ENCODE measurements around the gene ISL2. TPM values are rescaled to one million over a fixed set of nuclear protein-coding genes. Genes with fewer than 3 reads are reported as not detected.

ISL2 gene
- total RNA-seq, 1 donor from 2014 or later: 0.26 TPM

DNA sequence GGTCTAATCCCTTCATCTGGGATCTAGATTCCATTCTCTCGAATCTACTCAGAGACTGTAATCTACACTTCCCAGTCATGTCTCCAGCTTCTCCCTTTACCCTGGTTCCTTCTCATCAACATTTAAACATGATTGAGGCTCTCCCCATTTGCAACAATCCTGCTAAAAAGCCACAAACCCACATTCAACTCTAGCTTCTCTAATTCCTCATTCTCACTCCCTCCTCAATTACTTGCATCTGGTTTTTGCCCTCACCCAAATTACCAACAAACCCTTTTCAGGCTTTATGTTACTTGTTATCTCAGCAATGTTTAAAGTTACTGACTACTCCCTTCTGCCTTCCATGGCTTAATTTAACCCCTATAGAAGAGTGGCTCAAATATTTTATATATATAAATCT, 36.8 kb upstream of the ISL2 start:
- Histone ChIP-seq H3K4me3 (ENCODE audit: low read depth, low read length) (no peak overlapping the region), H3K27me3 (ENCODE audit: control insufficient read depth, insufficient read depth, low read length) (no peaks in the 10 kb centered on the region), H3K36me3 (ENCODE audit: control insufficient read depth, insufficient read depth, low read length) (no peaks in the 10 kb centered on the region)
- TF ChIP-seq, protein P1, sequence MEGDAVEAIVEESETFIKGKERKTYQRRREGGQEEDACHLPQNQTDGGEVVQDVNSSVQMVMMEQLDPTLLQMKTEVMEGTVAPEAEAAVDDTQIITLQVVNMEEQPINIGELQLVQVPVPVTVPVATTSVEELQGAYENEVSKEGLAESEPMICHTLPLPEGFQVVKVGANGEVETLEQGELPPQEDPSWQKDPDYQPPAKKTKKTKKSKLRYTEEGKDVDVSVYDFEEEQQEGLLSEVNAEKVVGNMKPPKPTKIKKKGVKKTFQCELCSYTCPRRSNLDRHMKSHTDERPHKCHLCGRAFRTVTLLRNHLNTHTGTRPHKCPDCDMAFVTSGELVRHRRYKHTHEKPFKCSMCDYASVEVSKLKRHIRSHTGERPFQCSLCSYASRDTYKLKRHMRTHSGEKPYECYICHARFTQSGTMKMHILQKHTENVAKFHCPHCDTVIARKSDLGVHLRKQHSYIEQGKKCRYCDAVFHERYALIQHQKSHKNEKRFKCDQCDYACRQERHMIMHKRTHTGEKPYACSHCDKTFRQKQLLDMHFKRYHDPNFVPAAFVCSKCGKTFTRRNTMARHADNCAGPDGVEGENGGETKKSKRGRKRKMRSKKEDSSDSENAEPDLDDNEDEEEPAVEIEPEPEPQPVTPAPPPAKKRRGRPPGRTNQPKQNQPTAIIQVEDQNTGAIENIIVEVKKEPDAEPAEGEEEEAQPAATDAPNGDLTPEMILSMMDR (IDR thresholded peaks at IDR 0.05; ENCODE audit: insufficient read depth, low read length, severe bottlenecking): no peak
- no peak for DNase-seq (ENCODE audit: low read depth)
- FAIRE-seq: no peak

DNA sequence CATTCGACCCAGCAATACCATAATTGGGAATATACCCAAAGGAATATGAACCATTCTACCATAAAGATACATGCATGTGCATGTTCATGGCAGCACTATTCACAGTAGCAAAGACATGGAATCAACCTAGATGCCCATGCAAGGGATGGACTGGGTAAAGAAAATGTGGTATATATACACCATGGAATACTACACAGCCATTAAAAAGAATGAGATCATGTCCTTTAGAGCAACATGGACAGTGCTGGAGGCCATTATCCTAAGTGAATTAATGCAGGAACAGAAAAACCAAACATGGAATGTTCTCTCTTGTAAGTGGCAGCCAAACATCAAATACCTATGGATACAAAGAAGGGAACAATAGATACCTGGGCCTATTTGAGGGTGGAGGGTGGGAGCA, 32.7 kb upstream of the ISL2 start:
- TF ChIP-seq, protein P1 (IDR thresholded peaks at IDR 0.05; ENCODE audit: insufficient read depth, low read length, severe bottlenecking): no peak
- Histone ChIP-seq H3K27me3 (ENCODE audit: control insufficient read depth, insufficient read depth, low read length) (no peaks in the 10 kb centered on the region), H3K36me3 (ENCODE audit: control insufficient read depth, insufficient read depth, low read length) (no peaks in the 10 kb centered on the region), H3K4me3 (ENCODE audit: low read depth, low read length) (no peak overlapping the region)
- DNase-seq (ENCODE audit: low read depth) (no peak), FAIRE-seq (no peak)

DNA sequence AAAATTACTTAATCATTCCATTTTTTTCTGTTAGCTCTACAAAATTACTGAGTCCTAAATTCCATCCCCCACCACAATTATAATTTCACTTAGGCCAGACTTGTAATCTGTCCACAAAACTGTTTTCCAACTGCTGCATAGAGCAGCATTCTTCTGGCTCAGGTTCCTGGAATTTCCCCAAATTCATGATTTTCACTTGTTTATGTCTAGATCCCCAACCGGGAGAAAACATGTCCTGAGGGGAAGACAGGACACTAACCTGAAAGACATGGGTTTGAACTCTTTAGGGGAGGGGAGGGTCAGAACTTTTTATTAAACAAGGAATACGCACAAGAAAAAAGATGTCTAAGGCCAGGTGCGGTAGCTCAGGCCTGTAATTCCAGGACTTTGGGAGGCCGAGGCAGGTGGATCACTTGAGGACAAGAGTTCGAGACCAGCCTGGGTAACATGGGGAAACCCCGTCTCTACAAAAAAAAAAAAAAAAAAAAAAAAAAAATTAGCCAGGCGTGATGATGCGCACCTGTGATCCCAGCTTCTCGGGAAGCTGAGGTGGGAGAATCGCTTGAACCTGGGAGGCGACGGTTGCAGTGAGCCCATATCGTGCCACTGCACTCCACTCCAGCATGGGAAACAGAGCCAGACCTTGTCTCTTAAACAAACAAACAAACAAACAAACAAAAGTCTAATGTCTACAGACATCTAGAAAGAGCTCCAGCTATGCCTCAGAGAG, 26.8 kb upstream of the ISL2 start:
- Histone ChIP-seq H3K4me3 (ENCODE audit: low read depth, low read length) (no peak overlapping the region), H3K36me3 (ENCODE audit: control insufficient read depth, insufficient read depth, low read length) (no peaks in the 10 kb centered on the region), H3K27me3 (ENCODE audit: control insufficient read depth, insufficient read depth, low read length) (no peaks in the 10 kb centered on the region)
- TF ChIP-seq, protein P1 (IDR thresholded peaks at IDR 0.05; ENCODE audit: insufficient read depth, low read length, severe bottlenecking): no peak
- FAIRE-seq (no peak), DNase-seq (ENCODE audit: low read depth) (no peak)

DNA sequence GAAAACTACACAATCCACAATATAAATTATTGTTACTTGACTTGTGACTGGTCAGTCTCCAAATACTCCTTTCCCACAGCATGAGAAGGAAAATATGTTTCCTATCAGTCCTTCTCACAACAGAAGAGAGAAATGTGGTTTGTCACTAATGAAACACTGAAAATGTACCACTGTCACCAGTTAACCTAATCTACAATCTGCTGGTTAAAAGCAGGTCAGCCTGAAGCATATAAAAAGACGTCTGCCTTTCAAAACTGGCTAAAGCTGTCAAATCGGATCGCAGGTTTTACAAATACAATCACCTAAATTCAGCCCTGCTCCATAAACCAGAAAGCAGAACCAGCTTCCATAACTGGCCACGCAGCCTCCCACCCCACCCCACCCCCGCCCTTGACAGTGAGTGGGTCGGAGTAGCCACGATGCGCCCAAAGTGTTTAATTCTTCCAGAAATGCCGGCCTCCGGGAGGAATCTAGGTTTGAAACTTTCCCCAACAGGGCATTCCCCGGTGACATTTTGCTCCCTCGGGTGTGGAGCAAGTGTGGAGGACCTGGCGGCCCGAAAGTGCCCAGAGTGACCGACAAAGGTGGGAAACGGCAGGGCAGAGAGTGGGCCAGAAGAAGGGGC, 26.0 kb upstream of the ISL2 start:
- DNase-seq (ENCODE audit: low read depth): no peak
- TF ChIP-seq, protein P1 (IDR thresholded peaks at IDR 0.05; ENCODE audit: insufficient read depth, low read length, severe bottlenecking): no peak
- no peak for FAIRE-seq
- H3K36me3 ChIP-seq (ENCODE audit: control insufficient read depth, insufficient read depth, low read length): no peaks in the 10 kb centered on the region
- H3K27me3 ChIP-seq (ENCODE audit: control insufficient read depth, insufficient read depth, low read length): no peaks in the 10 kb centered on the region
- peak overlapping the region; percentile 64 for H3K4me3 ChIP-seq (ENCODE audit: low read depth, low read length)

DNA sequence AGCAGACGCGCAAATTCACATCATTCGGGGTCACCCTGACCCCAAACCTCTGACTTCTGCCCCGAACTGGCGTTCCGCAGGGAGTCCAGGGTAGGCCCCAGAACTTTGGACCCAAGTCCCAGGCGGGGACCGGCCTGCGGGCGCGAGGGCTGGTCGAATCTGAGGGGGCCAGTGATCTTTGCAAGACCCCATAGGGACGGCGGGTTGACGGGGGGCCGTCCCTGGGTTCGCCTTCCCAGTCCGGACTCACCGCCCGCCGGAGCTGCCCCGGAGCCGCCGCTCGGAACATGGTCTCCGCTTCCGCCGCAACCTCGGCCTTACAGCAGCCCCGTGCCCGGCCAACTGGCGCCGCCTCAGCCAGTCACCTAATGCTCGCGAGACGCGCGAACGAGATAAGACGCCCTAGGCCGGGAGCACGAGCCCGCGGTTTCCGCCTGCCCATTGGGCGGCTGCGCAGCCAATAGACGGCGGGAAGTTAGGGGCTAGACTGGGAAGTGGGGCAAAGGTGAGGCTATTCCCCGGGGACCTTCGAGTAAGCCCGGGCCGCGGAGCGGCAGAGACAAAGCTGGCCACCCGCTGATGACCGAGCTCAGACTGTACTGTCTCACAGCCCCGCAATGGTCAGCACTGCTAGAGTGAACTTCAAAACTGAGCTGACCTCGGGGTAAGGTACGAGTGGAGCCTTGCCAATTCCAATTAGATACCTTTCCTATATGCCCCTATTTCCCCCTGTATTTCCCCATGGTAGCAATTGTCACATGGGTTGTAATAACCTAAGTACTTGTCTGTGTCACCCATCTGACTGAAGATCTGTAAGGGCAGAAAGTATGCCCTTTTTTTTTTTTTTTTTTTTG, 25.2 kb upstream of the ISL2 start, which contains the start of gene ETFA:
TSS of gene ETFA (minus strand) at position 370 of the 854 bp plus-strand sequence. CDS start at position 289, 81 bp downstream.
- no peaks in the 10 kb centered on the region for H3K36me3 ChIP-seq (ENCODE audit: control insufficient read depth, insufficient read depth, low read length)
- H3K27me3 ChIP-seq (ENCODE audit: control insufficient read depth, insufficient read depth, low read length): no peaks in the 10 kb centered on the region
- H3K4me3 ChIP-seq (ENCODE audit: low read depth, low read length): peak within 1 kb of the TSS; percentile 64
- TF ChIP-seq, protein P1 (IDR thresholded peaks at IDR 0.05; ENCODE audit: insufficient read depth, low read length, severe bottlenecking): no peak
- DNase-seq (ENCODE audit: low read depth) (peak; percentile 85), FAIRE-seq (no peak)
